OCI-LY7 (cell line): ENCODE measurements around the gene SGMS1.

Experiments used
- EZH2phosphoT487 ChIP-seq: fragments of 200-600 bp; sonication (generic); IDR thresholded peaks from 2 replicates; pipeline ENCODE4 v1.6.1; 2018; ENCODE audit warnings: low read depth, borderline replicate concordance, mild to moderate bottlenecking, mixed run types, antibody characterized with exemption, low read length, moderate library complexity, mixed read lengths
- TF ChIP-seq, protein P1 (sequence below): fragments of 200-600 bp; sonication (generic); conservative IDR thresholded peaks from 2 replicates; pipeline ENCODE4 v1.5.1; 2014; ENCODE audit warnings: mild to moderate bottlenecking, antibody characterized with exemption, low read length, moderate library complexity, mixed read lengths

DNA sequence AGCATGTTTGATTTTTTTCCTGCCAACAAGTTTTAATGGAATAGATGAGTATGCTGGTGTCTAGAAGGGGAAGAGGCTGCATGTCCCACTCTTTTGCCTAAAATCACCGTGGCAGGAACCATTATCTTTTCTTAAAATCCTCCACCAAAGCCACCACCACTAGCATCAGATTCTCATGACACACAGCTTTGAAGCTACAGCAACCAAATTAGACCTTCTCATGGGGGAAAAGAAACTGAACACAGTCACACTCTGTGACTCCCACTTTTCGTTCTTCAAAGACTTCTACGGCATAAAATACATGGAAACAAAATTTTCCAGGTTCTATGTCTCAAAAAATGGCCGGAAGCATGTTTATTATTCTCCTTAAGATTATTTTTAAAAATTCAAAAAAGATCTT is 81.8 kb downstream of the SGMS1 start:
- TF ChIP-seq, protein P1, sequence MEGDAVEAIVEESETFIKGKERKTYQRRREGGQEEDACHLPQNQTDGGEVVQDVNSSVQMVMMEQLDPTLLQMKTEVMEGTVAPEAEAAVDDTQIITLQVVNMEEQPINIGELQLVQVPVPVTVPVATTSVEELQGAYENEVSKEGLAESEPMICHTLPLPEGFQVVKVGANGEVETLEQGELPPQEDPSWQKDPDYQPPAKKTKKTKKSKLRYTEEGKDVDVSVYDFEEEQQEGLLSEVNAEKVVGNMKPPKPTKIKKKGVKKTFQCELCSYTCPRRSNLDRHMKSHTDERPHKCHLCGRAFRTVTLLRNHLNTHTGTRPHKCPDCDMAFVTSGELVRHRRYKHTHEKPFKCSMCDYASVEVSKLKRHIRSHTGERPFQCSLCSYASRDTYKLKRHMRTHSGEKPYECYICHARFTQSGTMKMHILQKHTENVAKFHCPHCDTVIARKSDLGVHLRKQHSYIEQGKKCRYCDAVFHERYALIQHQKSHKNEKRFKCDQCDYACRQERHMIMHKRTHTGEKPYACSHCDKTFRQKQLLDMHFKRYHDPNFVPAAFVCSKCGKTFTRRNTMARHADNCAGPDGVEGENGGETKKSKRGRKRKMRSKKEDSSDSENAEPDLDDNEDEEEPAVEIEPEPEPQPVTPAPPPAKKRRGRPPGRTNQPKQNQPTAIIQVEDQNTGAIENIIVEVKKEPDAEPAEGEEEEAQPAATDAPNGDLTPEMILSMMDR: no peak
- TF ChIP-seq EZH2phosphoT487: no peak
